Activated CD8-positive, alpha-beta memory T cell treated with anti-CD3 and anti-CD28 coated beads for 1 hour (primary cell): Measurements from ENCODE around the gene ADA.
"Not testable (repeated sequence)": the region's sequence is repeated elsewhere in the genome, so short reads cannot be mapped to it uniquely, and the experiment has no call there.

ENCODE experiments used
- DNase-seq, 2 donors: peaks; one replicate each; pipeline ENCODE4 v3.0.0-alpha.2; 2020; ENCODE audit warnings: low read depth in 1 of 2; ENCODE audit errors: extremely low read depth in 1 of 2

The ADA gene

DNA sequence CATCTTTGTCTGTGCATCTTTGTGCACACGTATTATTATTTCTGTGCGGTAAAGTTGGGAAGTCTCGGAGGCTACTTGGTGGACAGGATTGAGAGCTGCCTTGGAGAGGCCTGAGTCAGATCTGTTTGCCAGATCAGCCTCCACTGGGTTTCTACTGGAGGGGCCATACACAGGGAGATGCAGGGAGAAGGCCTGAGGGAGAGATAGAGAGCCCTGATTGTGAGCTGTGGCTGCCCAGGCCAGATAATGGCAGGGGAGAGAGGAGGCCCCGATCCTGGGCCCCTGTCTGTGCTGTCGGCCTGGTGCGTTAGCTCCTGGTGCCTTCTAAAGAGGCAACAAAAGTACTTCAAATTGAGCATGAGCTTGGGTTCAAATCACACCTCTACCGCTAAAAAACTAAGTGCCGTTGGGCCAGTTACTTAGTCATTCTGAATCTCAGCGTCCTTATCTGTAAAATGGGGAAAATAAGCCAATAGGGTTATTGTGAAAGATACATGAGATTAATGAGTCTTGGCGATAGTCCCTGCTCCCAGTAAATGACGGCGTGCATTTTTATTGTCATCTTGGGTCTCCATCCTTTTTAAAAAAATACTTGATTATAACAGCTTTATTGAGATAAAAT is 27.6 kb upstream of the ADA start:
- no peak for DNase-seq

DNA sequence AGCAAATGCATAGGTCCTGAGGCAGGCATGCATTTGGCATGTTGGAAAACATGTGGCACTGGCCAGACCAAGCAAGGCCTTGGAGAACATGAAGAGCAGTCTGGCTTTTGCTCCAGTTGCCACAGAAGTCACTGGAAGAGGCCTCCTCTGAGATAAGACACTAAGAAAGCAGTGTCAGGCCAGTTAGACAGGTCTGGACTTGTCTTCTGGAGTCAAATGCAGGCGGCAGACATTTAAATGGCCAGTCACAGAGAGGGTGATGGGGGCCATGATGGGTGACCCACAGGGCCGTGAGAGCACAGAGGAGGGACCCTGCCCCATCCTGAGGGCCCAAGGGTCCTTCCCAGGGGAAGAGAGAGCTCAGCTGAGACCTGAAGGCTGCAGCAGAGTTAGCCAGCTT is 26.7 kb upstream of the ADA start:
- DNase-seq = no peak

DNA sequence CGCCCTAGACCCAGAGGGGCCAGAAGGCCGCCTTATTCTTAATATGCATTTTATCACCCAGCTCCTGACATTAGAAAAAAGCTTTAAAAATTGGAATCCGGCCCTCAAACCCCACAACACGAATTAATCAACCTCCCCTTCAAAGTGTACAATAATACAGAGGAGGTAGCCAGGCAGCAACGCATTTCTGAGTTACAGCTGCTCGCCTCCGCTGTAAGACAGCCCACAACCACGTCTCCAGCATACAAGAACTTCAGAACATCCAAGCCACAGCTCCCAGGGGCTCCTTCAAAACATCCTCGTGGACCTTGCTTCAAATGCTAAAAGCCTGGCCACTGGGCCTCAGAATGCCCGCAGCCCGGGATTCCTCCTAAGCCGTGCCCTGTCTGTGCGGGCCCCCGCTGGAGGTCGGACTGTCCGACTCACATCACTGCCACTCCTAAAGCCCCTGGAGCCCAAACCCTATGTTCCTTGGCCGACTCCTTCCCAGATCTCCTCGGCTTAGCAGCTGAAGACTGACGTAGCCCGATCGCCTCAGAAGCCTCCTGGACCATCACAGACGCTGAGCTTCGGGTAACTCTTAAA is 20.9 kb upstream of the ADA start:
- not testable (repeated sequence) for DNase-seq

GRCh38 chr20:44671541-44671940 is 20.0 kb upstream of the ADA start:
- peak in 1 of 2 donors; percentile 41 for DNase-seq

- not testable (repeated sequence) for DNase-seq
Observed at GRCh38 chr20:44670851-44671250, 19.4 kb upstream of the ADA start.

- no peak for DNase-seq
Observed at GRCh38 chr20:44666066-44666465, 14.6 kb upstream of the ADA start.

DNA sequence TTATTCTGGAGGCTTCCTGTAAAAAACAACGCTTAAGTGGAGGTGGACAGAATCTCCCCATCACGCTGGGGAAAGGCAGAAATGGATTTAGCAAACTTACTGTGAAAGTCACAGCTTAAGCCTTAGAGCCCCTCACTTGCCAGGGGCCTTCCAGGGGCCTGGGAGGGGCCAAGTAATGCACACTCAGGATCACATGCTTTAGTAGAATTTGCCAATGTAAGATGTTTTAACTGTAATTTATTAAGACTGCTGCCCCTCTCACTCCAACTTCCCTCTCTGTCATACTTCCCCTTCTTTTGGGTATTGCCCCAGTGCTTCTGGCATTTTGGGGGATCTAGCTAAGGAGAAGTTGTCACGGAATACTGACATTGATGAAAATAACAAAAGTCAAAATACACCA is 12.6 kb upstream of the ADA start:
- DNase-seq = no peak

- no peak for DNase-seq
Observed at GRCh38 chr20:44662261-44662660, 10.8 kb upstream of the ADA start.

- DNase-seq = no peak
Observed at GRCh38 chr20:44660581-44660980, 9.1 kb upstream of the ADA start.

GRCh38 chr20:44659931-44660330 is 8.4 kb upstream of the ADA start:
- DNase-seq = no peak

GRCh38 chr20:44658810-44659209 is 7.3 kb upstream of the ADA start:
- DNase-seq = no peak

DNA sequence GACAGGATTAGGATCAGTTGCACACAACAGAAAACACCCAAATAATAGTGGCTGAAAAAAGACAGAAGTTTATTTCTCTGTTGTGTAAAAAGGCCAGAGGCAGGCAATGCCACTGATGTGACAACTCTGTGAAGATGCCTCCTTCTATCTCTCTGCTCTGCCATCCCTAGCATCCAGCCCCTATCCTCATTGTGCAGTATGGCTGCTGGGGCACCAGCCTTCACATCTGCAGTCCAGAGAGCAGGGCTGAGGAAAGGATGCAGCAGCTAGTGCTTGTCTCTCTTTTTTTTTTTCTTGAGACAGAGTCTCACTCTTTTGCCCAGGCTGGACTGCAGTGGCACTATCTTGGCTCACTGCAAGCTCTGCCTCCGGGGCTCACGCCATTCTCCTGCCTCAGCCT is 6.4 kb upstream of the ADA start:
- no peak for DNase-seq

- DNase-seq = no peak
Observed at GRCh38 chr20:44656448-44656847, 4.9 kb upstream of the ADA start.

DNA sequence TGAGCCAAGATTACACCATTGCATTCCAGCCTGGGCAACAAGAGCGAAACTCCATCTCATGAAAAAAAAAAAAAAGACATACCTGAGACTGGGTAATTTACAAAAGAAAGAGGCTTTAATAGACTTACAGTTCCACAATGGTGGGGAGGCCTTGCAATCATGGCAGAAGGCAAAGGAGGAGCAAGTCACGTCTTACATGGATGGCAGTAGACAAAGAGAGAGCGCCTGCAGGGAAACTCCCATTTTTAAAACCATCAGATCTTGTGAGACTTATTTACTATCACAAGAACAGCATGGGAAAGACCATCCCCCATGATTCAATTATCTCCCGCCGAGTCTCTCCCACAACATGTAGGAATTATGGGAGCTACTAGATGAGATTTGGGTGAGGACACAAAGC is 2.7 kb upstream of the ADA start:
- DNase-seq = not testable (repeated sequence)

- DNase-seq = no peak
Observed at GRCh38 chr20:44653546-44653945, 2.0 kb upstream of the ADA start.

DNA sequence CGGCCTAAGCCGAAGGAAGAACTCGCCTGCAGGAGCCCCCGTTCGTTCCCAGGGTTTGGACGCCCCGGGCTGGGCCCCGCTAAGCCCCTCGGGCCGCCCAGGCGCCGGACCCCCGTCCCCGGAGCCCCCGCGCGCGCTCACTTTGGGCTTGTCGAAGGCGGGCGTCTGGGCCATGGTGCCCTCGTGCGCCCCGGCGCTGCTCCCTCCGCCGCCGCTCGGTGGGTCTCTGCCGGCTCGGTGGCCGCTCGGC is 140 bp downstream of the ADA start:
- no peak for DNase-seq

- DNase-seq = peak in 1 of 2 donors; percentile 22
Observed at GRCh38 chr20:44650771-44651433, 597 bp downstream of the ADA start.

DNA sequence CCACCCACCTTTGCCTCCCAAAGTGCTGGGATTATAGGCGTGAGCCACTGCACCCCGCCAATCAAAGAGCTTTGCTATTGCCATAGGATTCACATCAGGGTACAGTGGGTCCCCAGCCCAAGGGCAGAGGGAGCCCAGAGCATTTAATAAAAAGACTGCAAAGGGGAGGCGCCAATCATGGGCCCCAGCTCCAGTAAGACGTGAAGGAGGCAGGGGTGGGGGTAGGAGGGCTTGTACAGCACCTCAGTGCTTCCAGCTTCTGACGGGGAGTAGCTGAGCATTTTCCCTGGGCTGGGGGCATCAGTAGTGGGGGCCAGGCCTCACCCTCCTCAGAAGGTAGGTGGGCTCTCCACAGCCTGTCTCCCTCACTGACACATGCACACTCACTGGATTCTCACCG is 1.5 kb downstream of the ADA start:
- no peak for DNase-seq

DNA sequence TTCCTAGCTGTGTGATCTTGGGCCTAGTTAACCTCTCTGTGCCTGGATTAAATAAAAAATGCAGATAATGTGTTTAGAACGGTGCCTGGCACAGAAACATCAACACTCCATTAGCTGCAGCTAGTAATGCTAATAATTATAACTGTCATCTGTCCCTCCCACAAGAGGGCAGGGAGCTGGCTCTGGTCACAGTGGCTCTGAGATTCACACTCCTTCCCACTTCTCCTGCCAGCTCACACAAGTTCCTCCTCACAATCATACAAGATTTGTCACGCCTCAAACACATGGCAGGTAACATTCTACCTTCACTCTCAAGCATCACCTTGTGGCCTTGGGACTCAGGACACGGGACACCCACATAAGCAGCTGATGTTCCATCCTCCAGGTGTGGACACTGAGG is 2.4 kb downstream of the ADA start:
- no peak for DNase-seq

DNA sequence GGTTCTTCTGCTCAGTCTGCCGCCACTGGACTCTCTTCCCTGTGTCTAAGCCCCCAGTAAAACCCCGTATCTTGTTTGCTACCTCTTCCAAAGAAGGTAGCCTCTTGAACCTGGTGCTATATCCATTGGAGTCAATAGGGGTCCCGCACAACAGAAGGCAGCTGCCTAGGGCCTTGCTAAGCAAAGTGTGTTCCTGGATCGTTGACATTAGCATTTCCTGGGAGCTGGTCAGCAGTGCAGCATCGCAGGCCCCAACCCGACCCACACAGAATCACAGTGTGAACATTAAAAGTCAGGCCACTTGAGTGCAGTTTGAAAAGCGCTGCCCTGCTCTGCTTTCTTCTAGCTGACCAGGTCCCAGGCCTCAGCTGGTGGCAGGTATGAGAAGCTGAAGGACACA is 2.9 kb downstream of the ADA start:
- DNase-seq = no peak

DNA sequence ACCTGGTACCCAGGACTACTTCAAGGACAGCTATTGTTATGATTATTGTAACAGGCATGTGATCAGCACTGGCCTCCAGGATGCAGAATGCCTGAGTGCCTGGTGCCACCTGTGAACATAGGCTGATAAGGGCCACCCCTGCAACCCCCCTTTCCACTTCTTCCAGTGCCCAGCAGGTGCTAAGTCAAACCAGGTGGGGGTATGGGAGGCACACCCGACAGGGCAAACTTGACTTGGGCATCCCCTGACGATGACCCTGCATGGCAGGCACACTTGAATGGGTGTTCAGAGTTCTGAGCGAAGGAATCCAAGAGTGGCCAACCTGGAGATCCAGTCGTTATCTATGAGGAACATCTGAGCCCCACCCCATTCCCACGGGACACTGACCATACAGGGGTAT is 3.4 kb downstream of the ADA start:
- DNase-seq = no peak

DNA sequence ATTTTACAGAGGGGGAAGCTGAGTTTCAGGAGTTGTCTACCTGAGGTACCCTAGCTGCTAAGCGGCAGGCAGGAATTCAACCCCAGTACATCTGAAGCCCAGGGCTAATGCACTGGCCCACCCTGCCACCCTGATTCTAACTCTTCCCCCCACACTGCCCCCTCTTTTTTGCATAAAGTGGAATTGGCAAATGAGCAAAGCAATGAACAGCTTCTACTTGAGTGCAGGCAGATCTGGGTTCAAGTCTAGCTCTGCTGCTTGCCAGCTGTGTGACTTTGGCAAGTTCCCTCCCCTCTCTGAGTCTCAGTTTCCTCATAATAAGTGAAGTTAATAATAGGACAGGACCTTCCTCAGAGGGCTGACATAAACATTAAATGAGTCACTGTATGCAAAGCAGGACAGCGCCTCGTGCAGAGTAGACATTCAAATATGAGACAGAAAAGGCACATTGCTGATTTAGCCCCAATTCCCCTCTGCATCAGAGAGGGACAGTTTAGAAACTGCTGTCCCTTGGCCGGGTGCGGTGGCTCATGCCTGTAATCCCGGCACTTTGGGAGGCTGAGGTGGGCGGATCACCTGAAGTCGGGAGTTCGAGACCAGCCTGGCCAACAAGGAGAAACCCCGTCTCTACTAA is 4.7 kb downstream of the ADA start:
- DNase-seq = no peak
